GM12892 (cell line): ENCODE measurements around the gene DOK6.

Experiments used
- POLR2A ChIP-seq: IDR thresholded peaks from 2 replicates; pipeline ENCODE4 v1.6.1; 2011; ENCODE audit warnings: low read depth, low read length, control low read depth
- POLR2AphosphoS5 ChIP-seq: IDR thresholded peaks from 2 replicates; pipeline ENCODE4 v1.6.1; 2011; ENCODE audit warnings: low read depth, low read length, control low read depth

- TF ChIP-seq POLR2A, result no peak
- TF ChIP-seq POLR2AphosphoS5, result no peak
Measured at GRCh38 chr18:69780851-69781250, 380.2 kb downstream of the DOK6 start.
